PFSK-1 (cell line): ENCODE data around the gene HEPN1.

Source experiments
- POLR2AphosphoS5 ChIP-seq: IDR thresholded peaks from 2 replicates; pipeline ENCODE4 v1.6.1; 2012; ENCODE audit warnings: low read depth, mild to moderate bottlenecking, control low read depth, low read length, moderate library complexity
- SIN3A ChIP-seq: IDR thresholded peaks from 2 replicates; pipeline ENCODE4 v1.6.1; 2012; ENCODE audit warnings: mild to moderate bottlenecking, low read length, moderate library complexity, borderline replicate concordance; ENCODE audit not compliant: insufficient read depth
- TAF1 ChIP-seq: IDR thresholded peaks from 2 replicates; pipeline ENCODE4 v1.6.1; 2012; ENCODE audit warnings: low read length, control low read depth, borderline replicate concordance; ENCODE audit not compliant: insufficient read depth

DNA sequence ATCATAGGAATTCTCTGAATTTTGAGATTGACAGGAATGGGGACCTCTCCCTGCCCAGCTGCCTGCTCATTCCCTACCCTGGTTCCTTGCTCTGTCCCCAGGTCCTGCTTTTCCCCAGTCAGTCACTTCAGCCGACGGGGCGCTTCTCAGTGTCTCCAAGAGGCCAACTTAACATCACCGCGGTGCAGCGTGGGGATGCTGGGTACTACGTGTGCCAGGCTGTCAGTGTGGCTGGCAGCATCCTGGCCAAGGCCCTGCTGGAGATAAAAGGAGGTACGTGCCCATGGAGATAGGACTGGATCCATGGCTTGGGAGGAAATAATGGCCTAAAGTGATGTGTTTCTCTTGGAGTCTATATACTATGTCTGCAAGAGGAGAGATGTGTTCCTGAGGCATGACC lies 46.8 kb upstream of the HEPN1 start:
- no peak for TF ChIP-seq TAF1
- no peak for TF ChIP-seq POLR2AphosphoS5
- TF ChIP-seq SIN3A: no peak
